SK-N-SH (cell line): ENCODE data around the gene BAD. TPM values are rescaled to one million over a fixed set of nuclear protein-coding genes. Genes with fewer than 3 reads are reported as not detected.

Experiments used
- CTCF ChIA-PET: fragments of 300-600, 350-600 bp; formaldehyde crosslinking; extraction: SDS; loops from one replicate; lab custom pipeline; 2021; lab: Yijun Ruan, JAX
- POLR2A ChIA-PET: fragments of 350-600 bp; sonication (Branson Sonifier 250); formaldehyde crosslinking; extraction: SDS; loops from one replicate; lab custom pipeline; 2020; ENCODE audit warnings: antibody characterized with exemption, inconsistent platforms; lab: Yijun Ruan, JAX
- DNase-seq: peaks from one replicate; pipeline ENCODE4 v3.0.0; 2012
- H2AFZ ChIP-seq: fragments of 200-600 bp; sonication (generic); 2 replicates; pipeline ENCODE4 v1.8.1; 2016; ENCODE audit warnings: antibody characterized with exemption, mild to moderate bottlenecking, low read depth
- H3F3A ChIP-seq: fragments of 200-600 bp; sonication (generic); replicated peaks from 2 replicates; pipeline ENCODE3; 2016; ENCODE audit warnings: antibody characterized with exemption, mild to moderate bottlenecking; ENCODE audit not compliant: insufficient read depth
- H3K27ac ChIP-seq, 2 experiments: fragments of 200-500 bp in 1 of 2; fragments of 200-600 bp in 1 of 2; sonication (Bioruptor generic) in 1 of 2; sonication (generic), shearing (Covaris generic) in 1 of 2; 2 replicates each; pipeline versions ENCODE4 v1.5.1 to v1.6.1; 2014 to 2016; ENCODE audit warnings: low read depth in 2 of 2, inconsistent platforms in 1 of 2, low read length in 1 of 2, mild to moderate bottlenecking in 1 of 2, mixed read lengths in 1 of 2
- H3K27me3 ChIP-seq: fragments of 200-600 bp; sonication (generic), shearing (Covaris generic); 2 replicates; pipeline ENCODE4 v1.6.1; 2016; ENCODE audit warnings: mixed run types; ENCODE audit not compliant: insufficient read depth
- H3K36me3 ChIP-seq, 2 experiments: fragments of 200-500 bp in 1 of 2; fragments of 200-600 bp in 1 of 2; sonication (Bioruptor generic) in 1 of 2; sonication (generic) in 1 of 2; replicated peaks in 1 of 2; 2 replicates each; pipeline versions ENCODE3 to v1.5.1; 2014 to 2016; ENCODE audit warnings: low read length in 1 of 2, mild to moderate bottlenecking in 1 of 2; ENCODE audit not compliant: insufficient read depth in 2 of 2, control insufficient read depth in 1 of 2
- H3K4me1 ChIP-seq, 2 experiments: fragments of 200-500 bp in 1 of 2; fragments of 200-600 bp in 1 of 2; sonication (Bioruptor generic) in 1 of 2; sonication (generic), shearing (Covaris generic) in 1 of 2; 2 replicates each; pipeline versions ENCODE4 v1.5.1 to v1.6.1; 2014 to 2016; ENCODE audit warnings: low read depth in 1 of 2, low read length in 1 of 2, mixed run types in 1 of 2; ENCODE audit not compliant: insufficient read depth in 2 of 2, control insufficient read depth in 1 of 2
- H3K4me2 ChIP-seq: fragments of 200-600 bp; sonication (generic), shearing (Covaris generic); 2 replicates; pipeline ENCODE4 v1.6.1; 2017; ENCODE audit warnings: mixed run types
- H3K4me3 ChIP-seq, 2 experiments: fragments of 200-500 bp in 1 of 2; fragments of 200-600 bp in 1 of 2; sonication (Bioruptor generic) in 1 of 2; sonication (generic), shearing (Covaris generic) in 1 of 2; 2 replicates each; pipeline versions ENCODE4 v1.5.1 to v1.8.1; 2014 to 2016; ENCODE audit warnings: low read depth in 2 of 2, inconsistent platforms in 1 of 2, low read length in 1 of 2, mild to moderate bottlenecking in 1 of 2, mixed read lengths in 1 of 2, moderate library complexity in 1 of 2
- H3K79me2 ChIP-seq: fragments of 200-600 bp; sonication (generic); 2 replicates; pipeline ENCODE4 v1.8.1; 2017; ENCODE audit warnings: mild to moderate bottlenecking; ENCODE audit not compliant: insufficient read depth
- H3K9ac ChIP-seq: fragments of 200-600 bp; sonication (generic); 2 replicates; pipeline ENCODE4 v1.6.1; 2017; ENCODE audit warnings: mixed run types
- H3K9me2 ChIP-seq: fragments of 200-600 bp; sonication (generic); 2 replicates; pipeline ENCODE4 v1.6.1; 2017; ENCODE audit warnings: mixed run types
- H3K9me3 ChIP-seq: fragments of 200-600 bp; sonication (generic); 2 replicates; pipeline ENCODE4 v1.6.1; 2017; ENCODE audit warnings: mixed run types, mild to moderate bottlenecking, moderate library complexity
- H4K20me1 ChIP-seq: fragments of 200-600 bp; sonication (generic); 2 replicates; pipeline ENCODE4 v1.6.1; 2017; ENCODE audit warnings: mild to moderate bottlenecking, mixed run types; ENCODE audit not compliant: insufficient read depth
- ELF1 ChIP-seq: IDR thresholded peaks from 2 replicates; pipeline ENCODE4 v1.4.0; 2012
- FOSL2 ChIP-seq: IDR thresholded peaks from 2 replicates; pipeline ENCODE4 v1.4.0; 2012; ENCODE audit warnings: low read depth, mild to moderate bottlenecking, moderate library complexity, borderline replicate concordance
- FOXM1 ChIP-seq: IDR thresholded peaks from 2 replicates; pipeline ENCODE4 v1.4.0; 2012; ENCODE audit warnings: low read depth, mild to moderate bottlenecking
- GABPA ChIP-seq: IDR thresholded peaks from 2 replicates; pipeline ENCODE4 v1.4.0; 2012; ENCODE audit warnings: low read depth, mild to moderate bottlenecking
- GATA2 ChIP-seq: sonication (generic); formaldehyde crosslinking; IDR thresholded peaks from 2 replicates; pipeline ENCODE4 v1.5.0; 2020; ENCODE audit warnings: mild to moderate bottlenecking, missing genetic modification reagents
- MXI1 ChIP-seq: IDR thresholded peaks from 2 replicates; pipeline ENCODE4 v1.6.1; 2012; ENCODE audit warnings: mild to moderate bottlenecking, low read depth, low read length, improper control_type of control experiment
- RCOR1 ChIP-seq: fragments of 150-350 bp; IDR thresholded peaks from 2 replicates; pipeline ENCODE4 v1.6.1; 2017; ENCODE audit warnings: antibody characterized with exemption, low read length
- TCF12 ChIP-seq: IDR thresholded peaks from 2 replicates; pipeline ENCODE4 v1.4.0; 2012
- YY1 ChIP-seq: IDR thresholded peaks from 2 replicates; pipeline ENCODE4 v1.4.0; 2012; ENCODE audit warnings: low read depth, mild to moderate bottlenecking
- WGBS: methylation state at CpG from one replicate; pipeline ENCODE4 v1.1.6; 2017; ENCODE audit warnings: low lambda C conversion rate; 5-methylcytosine and 5-hydroxymethylcytosine counted together
- polyA plus RNA-seq, 3 experiments: library from polyadenylated mRNA; depleted of rRNA; stranded (reverse); fragments of >200 nt; gene quantifications; 2 replicates each; pipeline ENCODE4 v1.2.3, GENCODE V29; 2012
- TF ChIP-seq, protein P1 (sequence below): fragments of 150-350 bp; IDR thresholded peaks from 2 replicates; pipeline ENCODE4 v1.6.1; 2016; ENCODE audit warnings: mild to moderate bottlenecking, low read depth, low read length
- TF ChIP-seq, protein P2 (sequence below): IDR thresholded peaks from 2 replicates; pipeline ENCODE4 v1.4.0; 2012; ENCODE audit warnings: low read depth
- TF ChIP-seq, protein P3 (sequence below): fragments of 150-350 bp; IDR thresholded peaks from 2 replicates; pipeline ENCODE4 v1.6.1; 2017; ENCODE audit warnings: antibody characterized with exemption, low read length, low read depth, borderline replicate concordance

The BAD gene
- polyA plus RNA-seq, 1 of the 3 experiments (the other 2 are of a cell fraction): 80.9 TPM

DNA sequence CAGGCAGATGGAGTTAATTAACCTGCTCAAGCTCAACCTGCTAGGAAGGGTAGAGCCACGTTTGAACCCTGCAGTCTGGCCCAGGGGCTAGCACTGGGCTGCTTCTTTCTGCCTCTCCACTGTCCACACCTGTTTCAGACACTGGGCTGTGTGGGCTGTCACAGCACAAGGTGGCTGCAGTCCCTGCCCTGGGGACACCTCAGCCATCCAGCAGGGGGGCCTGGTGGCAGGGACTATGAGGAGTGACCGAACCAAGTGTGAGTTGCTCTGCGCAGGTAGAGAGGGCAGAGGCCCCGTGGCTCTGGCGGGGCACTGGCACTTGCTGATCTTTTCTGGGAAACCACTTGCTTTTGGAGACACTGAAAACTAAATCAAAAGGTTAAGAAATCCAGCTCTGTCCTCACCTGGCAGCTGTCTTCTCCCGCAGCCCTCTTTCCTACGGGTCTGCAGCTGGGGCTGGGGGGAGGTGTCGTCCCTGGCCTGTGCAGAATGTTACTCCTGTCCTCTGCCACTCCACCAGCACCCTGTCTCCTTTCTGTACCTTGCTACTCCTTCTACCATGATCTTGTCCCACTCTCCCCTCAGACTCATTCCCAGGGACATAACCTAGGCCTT lies 5.8 kb downstream of the BAD start:
- H3K79me2 ChIP-seq: peaks cover 16% of the 10 kb centered on the region
- H3K36me3 ChIP-seq: peaks cover 9 to 22% of the 10 kb centered on the region in 2 experiments
- H3K4me3 ChIP-seq: no peak overlapping the region
- ChIA-PET CTCF (interaction anchor here (0.9 to 2.2 kb wide), 5 partner anchors 12 to 77 kb away, joined by 3 to 7 read pairs (median 3); partner anchors contain the start of genes CATSPERZ and KCNK4), POLR2A (interaction anchor here (0.6 kb wide), 1 partner anchor 17 kb away, joined by 3 read pairs; no protein-coding TSS in a partner anchor)
- H3K4me2 ChIP-seq: no peak overlapping the region
- no peak for DNase-seq
- H4K20me1 ChIP-seq: no peaks in the 10 kb centered on the region
- no peak overlapping the region for H3K9ac ChIP-seq
- no peaks in the 10 kb centered on the region for H3K9me3 ChIP-seq
- no peak overlapping the region for H3K27ac ChIP-seq
- TF ChIP-seq, protein P1, sequence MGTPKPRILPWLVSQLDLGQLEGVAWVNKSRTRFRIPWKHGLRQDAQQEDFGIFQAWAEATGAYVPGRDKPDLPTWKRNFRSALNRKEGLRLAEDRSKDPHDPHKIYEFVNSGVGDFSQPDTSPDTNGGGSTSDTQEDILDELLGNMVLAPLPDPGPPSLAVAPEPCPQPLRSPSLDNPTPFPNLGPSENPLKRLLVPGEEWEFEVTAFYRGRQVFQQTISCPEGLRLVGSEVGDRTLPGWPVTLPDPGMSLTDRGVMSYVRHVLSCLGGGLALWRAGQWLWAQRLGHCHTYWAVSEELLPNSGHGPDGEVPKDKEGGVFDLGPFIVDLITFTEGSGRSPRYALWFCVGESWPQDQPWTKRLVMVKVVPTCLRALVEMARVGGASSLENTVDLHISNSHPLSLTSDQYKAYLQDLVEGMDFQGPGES: no peak
- TF ChIP-seq MXI1: no peak
- no peak for TF ChIP-seq FOSL2
- no peak for TF ChIP-seq GABPA
- TF ChIP-seq, protein P2, sequence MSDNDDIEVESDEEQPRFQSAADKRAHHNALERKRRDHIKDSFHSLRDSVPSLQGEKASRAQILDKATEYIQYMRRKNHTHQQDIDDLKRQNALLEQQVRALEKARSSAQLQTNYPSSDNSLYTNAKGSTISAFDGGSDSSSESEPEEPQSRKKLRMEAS: no peak
- TF ChIP-seq ELF1: no peak
- no peak for TF ChIP-seq GATA2 (CRISPR knock-in tag)
- no peak for TF ChIP-seq FOXM1
- no peaks in the 10 kb centered on the region for H3K9me2 ChIP-seq
- no peak overlapping the region for H2AFZ ChIP-seq
- peaks cover 0 to 5% of the 10 kb centered on the region in 2 experiments; a peak in 1 of 4 replicates for H3K4me1 ChIP-seq
- H3K27me3 ChIP-seq: no peaks in the 10 kb centered on the region
- no peaks in the 10 kb centered on the region for H3F3A ChIP-seq
- WGBS: 82% methylated on average over 6 of the region's 8 CpGs

DNA sequence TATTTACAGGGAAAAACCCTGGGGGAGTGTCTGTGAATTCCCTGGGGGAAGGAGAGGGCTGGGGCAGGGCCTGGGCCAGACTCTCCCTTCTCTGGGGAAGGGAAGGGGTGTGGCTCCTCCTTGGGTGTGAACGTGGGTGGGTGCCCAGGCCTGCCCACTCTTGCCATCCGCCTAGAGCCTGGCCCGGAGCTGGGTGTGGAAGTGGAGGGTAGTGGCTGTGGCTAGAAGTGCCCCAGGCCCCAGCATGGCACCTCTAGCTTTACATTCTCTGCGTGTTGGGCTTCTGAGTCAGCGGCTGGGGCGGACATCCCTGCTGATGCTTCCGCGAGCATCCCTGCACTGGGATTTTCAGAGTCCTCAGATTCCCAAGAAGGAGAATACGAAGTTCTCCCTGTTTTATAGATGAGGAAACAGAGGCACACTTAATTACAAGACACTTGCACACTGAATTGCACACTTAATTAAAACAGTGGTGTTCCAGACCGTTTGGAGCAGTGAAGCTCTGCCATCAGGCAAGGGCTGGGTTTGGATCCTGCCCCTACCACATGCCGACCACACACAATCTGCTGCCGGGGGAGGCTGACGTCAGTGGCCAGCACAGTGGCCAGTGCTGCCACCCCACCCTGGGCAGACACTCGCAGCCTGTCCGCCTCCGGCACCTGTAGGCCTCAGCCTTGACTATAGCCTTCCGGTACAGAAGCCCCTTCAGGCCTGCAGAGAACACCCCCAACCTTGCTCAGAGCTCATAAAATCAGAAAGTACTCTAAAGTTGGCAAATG lies 7.6 kb downstream of the BAD start:
- Histone ChIP-seq H3K27me3 (no peaks in the 10 kb centered on the region), H2AFZ (no peak overlapping the region), H4K20me1 (no peaks in the 10 kb centered on the region), H3K4me2 (no peak overlapping the region), H3F3A (peaks cover 10% of the 10 kb centered on the region), H3K9me2 (no peaks in the 10 kb centered on the region), H3K79me2 (peaks cover 17% of the 10 kb centered on the region), H3K4me3 (no peak overlapping the region), H3K4me1 (peaks cover 0 to 8% of the 10 kb centered on the region in 2 experiments; a peak in 1 of 4 replicates), H3K9me3 (no peaks in the 10 kb centered on the region), H3K36me3 (peaks cover 3 to 22% of the 10 kb centered on the region in 2 experiments), H3K9ac (no peak overlapping the region), H3K27ac (no peak overlapping the region)
- 86% methylated on average over 14 of the region's 17 CpGs for WGBS
- ChIA-PET POLR2A (interaction anchor here (0.6 to 1.1 kb wide), 2 partner anchors 8 to 12 kb away, joined by 3 to 4 read pairs; no protein-coding TSS in a partner anchor), CTCF (interaction anchor here (0.7 to 7.6 kb wide), 4 partner anchors 14 to 78 kb away, joined by 3 to 139 read pairs (median 6); partner anchors contain the start of genes CATSPERZ, ESRRA, KCNK4 and PRDX5)
- no peak for DNase-seq
- TF ChIP-seq TCF12 (no peak), RCOR1 (no peak), YY1 (no peak), MXI1 (no peak)
- TF ChIP-seq, protein P3, sequence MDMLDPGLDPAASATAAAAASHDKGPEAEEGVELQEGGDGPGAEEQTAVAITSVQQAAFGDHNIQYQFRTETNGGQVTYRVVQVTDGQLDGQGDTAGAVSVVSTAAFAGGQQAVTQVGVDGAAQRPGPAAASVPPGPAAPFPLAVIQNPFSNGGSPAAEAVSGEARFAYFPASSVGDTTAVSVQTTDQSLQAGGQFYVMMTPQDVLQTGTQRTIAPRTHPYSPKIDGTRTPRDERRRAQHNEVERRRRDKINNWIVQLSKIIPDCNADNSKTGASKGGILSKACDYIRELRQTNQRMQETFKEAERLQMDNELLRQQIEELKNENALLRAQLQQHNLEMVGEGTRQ: no peak
